ENCODE measurements around the gene SCUBE2. TPM values are rescaled to one million over a fixed set of nuclear protein-coding genes. Genes with fewer than 3 reads are reported as not detected.

Gene SCUBE2
- total RNA-seq, 1 experiment from 2014 or later, result 1.9 TPM

- no peak for TF ChIP-seq ARID4B (CRISPR knock-in tag; IDR thresholded peaks at IDR 0.05; ENCODE audit: borderline replicate concordance)
- TF ChIP-seq ESRRA (CRISPR knock-in tag; IDR thresholded peaks at IDR 0.05; ENCODE audit: borderline replicate concordance), result no peak
- no peak for TF ChIP-seq ERG (CRISPR knock-in tag; IDR thresholded peaks at IDR 0.05)
- no peak for TF ChIP-seq IRF2 (CRISPR knock-in tag; IDR thresholded peaks at IDR 0.05; ENCODE audit: borderline replicate concordance, low read depth)
- TF ChIP-seq MAX (CRISPR knock-in tag; IDR thresholded peaks at IDR 0.05), result no peak
- TF ChIP-seq ZBTB21 (CRISPR knock-in tag; IDR thresholded peaks at IDR 0.05; ENCODE audit: borderline replicate concordance), result no peak
- TF ChIP-seq ZNF512 (CRISPR knock-in tag; IDR thresholded peaks at IDR 0.05; ENCODE audit: borderline replicate concordance), result no peak
These were observed 93.4 kb downstream of the SCUBE2 start (continued) for GRCh38 chr11:8998017-8998416.

- Mint-ChIP-seq H3K4me1 (peaks cover 2% of the 10 kb centered on the region; the same call in 1 of the 2 replicates), H3K27ac (no peak overlapping the region), H3K27me3 (ENCODE audit: low read depth) (peaks cover 25% of the 10 kb centered on the region), H3K9me3 (no peaks in the 10 kb centered on the region), H3K36me3 (no peaks in the 10 kb centered on the region), H3K4me3 (no peak overlapping the region)
- DNase-seq (ENCODE audit: low spot score) (no peak), ATAC-seq (no peak)
- POLR2A ChIA-PET, result no interaction called here
- CTCF ChIA-PET, result interaction anchor here (1.0 to 2.0 kb wide), 2 partner anchors 18 to 140 kb away, joined by 4 to 6 read pairs; no protein-coding TSS in a partner anchor
- TF ChIP-seq CBFB (CRISPR knock-in tag; IDR thresholded peaks at IDR 0.05; ENCODE audit: low read depth) (no peak), ZNF416 (CRISPR knock-in tag; IDR thresholded peaks at IDR 0.05) (no peak), ERG (CRISPR knock-in tag; IDR thresholded peaks at IDR 0.05) (no peak), USF1 (CRISPR knock-in tag; IDR thresholded peaks at IDR 0.05) (no peak), MLX (CRISPR knock-in tag; IDR thresholded peaks at IDR 0.05) (no peak), FOXP4 (CRISPR knock-in tag; IDR thresholded peaks at IDR 0.05) (no peak), GABPB1 (CRISPR knock-in tag; IDR thresholded peaks at IDR 0.05) (no peak), CDX4 (CRISPR knock-in tag; IDR thresholded peaks at IDR 0.05; ENCODE audit: borderline replicate concordance) (no peak), ETV6 (CRISPR knock-in tag; IDR thresholded peaks at IDR 0.05) (no peak), RORB (CRISPR knock-in tag; IDR thresholded peaks at IDR 0.05) (no peak), ATF2 (CRISPR knock-in tag; IDR thresholded peaks at IDR 0.05; ENCODE audit: borderline replicate concordance, low read depth) (no peak), E2F4 (CRISPR knock-in tag; IDR thresholded peaks at IDR 0.05; ENCODE audit: borderline replicate concordance, low read depth) (no peak)
These were observed 93.9 kb downstream of the SCUBE2 start for GRCh38 chr11:8997451-8997850.

Measured in WTC11 (cell line).